HL-60/S4 treated with retinoic acid at 250 ng/mL for 4 days and 3 days (cell line): ENCODE data around the gene RUFY3.
"Not testable (repeated sequence)": the region's sequence is repeated elsewhere in the genome, so short reads cannot be mapped to it uniquely, and the experiment has no call there.

ENCODE experiments used
- in situ Hi-C: fragments of 300-500 bp; cut with MboI; formaldehyde crosslinking; loops from 2 replicates; pipeline ENCODE4 v1.7.0; 2022; ENCODE audit warnings: low sequenced_read_pairs

The RUFY3 gene

DNA sequence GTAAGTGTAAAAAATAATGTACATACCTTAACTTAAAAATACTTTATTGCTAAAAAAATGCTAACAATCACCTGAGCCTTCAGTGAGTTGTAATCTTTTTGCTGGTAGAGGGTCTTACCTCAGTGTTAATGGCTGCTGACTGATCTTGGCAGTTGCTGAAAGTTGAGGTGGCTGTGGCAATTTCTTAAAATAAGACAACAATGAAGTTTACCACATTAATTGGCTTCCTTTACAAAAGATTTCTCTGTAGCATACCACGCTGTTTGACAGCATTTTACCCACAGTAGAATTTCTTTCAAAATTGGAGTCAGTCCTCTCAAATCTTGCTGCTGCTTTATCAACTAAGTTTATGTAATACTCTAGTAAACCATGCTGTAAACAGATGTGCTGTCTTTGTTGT is 47.6 kb downstream of the RUFY3 start:
- in situ Hi-C loops = not testable (repeated sequence)

DNA sequence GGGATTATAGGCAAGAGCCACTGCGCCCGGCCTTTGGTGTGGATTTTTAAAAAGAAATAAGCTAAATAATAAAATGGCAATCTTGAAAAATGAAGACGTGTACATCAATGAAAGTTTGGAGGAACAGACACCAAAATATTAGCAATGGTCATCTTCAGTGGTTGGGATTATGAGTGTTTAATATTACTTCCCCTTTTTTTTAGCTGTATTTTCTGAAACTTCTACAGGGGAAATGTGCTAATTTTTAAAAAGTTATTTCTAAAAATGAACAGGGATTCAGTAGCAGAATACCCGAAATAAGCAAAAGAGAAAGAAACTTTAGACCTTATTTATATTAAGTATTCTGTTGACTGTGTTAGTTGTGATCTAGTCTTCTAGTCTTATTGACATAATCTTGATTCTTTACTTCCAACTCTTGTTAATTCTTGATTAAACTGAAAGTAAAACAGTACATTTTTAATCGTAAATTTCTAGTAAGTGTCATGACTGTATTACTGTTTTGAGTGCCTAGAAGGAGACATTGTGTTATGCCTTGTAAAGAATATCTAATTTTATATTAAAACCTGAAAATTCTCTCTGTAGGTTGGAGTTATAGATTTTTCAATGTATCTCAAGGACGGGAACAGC is 51.3 kb downstream of the RUFY3 start:
- in situ Hi-C loops = no loop called here

DNA sequence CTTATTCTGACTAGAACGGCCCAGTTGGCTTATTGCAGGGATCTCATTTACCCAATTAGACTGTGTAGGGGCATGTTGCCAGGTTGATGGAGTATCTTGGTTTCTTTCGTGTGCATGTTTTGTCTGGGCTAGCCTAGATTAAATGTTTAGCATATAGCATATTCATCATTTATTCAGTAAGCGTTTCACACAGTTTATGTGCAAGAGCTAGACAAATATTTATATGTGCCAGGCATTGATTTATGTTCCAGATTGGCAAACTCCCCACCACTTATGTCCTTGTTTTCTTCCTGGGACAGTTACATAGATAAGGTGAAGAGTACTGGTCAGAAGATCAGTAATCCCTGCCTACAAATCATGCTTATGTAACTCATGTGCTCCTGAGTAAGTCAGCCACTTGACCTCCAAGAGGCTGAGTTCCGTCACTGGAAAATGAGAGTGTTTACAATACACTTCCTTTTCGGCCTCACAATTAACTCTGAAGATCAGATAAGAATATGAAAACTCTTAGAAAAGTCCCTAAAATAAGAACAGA is 57.2 kb downstream of the RUFY3 start:
- in situ Hi-C loops = no loop called here

DNA sequence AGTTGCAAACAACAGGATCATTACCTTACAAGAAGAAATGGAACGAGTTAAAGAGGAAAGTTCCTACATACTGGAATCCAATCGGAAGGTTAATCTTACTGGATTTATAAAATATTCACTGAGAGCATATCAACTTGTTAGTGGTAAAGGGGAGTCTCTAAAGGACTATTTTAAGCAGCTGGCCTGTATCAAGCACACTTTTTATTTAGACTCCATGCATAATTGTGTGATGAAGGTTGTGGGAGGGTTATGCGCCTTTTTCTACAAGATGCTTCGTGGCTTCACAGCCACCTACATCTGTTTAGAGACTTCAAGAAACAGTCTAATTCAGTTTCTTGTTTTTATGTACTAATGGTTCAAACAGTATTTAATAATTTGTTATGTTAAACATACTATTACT is 61.3 kb downstream of the RUFY3 start:
- in situ Hi-C loops = no loop called here

DNA sequence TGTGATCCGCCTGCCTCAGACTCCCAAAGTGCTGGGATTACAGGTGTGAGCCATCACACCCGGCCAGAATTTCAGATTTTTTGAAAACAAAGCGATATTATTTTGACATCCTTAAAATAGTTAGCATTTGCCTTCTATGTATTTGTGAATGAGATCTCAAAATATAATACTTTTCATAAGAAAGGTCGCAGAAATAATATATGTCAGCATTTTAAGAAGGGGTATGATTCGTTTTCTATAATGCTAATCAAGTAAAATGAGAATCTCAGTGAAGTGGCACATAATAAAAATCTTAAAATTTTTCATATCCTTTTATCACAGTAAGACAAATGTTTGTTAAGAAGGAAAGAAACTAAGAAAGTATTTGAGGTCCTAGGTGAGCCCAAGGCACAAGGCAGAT is 65.7 kb downstream of the RUFY3 start:
- in situ Hi-C loops = no loop called here

DNA sequence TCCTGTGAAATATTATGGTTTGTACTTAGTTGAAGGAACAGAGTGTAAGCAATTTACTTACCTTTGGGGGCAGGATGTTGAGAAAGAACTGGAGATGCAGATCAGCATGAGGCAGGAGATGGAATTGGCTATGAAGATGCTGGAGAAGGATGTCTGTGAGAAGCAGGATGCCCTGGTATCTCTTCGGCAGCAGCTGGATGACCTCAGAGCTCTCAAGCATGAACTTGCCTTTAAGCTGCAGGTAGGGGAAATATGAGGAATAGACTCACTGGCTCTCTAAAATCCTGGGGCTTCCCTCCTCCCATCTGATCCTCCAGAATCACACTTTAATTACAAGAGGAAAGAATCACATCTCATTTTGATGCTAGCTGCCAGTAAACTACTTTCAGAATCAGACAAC is 67.0 kb downstream of the RUFY3 start:
- in situ Hi-C loops = no loop called here

DNA sequence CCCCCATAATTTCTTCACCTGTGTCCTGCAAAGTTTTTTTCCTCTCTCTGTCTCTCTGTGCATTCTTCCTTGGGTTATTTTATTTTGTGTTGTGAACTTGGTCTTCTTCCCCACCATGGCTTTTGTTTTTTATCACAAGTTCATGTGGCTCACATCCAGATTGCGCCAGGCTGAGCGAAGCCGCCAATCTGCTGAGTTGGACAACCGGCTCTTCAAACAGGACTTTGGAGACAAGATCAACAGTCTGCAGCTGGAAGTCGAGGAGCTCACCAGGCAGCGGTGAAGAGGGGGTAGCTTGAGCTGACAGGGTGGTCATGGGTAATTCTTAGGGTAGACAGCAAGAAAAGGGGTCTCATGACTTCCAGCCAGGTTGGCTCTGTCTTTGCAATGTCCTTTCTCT is 71.9 kb downstream of the RUFY3 start:
- in situ Hi-C loops = no loop called here

DNA sequence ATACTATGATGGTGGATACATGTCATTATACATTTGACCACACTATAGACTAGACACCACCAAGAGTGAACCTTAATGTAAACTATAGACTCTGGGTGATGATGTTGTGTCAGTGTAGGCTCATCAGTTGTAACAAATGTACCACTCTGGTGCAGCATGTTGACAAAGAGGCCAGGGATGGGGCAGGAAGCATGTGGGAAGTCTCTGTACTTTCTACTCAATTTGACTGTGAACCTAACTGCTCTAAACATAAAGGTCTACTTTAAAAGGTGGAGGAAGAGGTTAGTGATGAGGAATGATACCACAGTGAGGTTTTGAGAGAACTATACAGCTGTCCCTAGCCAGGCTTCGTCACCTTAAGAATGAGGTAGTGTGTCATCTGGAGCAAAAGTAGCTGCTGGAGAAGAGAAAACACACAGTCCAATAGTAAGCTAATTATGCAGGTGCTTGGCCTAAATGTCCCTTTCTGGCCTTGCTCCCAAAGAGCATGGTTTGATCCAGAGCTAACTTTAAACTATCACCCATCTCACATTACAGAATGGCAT is 79.6 kb downstream of the RUFY3 start:
- in situ Hi-C loops = no loop called here

DNA sequence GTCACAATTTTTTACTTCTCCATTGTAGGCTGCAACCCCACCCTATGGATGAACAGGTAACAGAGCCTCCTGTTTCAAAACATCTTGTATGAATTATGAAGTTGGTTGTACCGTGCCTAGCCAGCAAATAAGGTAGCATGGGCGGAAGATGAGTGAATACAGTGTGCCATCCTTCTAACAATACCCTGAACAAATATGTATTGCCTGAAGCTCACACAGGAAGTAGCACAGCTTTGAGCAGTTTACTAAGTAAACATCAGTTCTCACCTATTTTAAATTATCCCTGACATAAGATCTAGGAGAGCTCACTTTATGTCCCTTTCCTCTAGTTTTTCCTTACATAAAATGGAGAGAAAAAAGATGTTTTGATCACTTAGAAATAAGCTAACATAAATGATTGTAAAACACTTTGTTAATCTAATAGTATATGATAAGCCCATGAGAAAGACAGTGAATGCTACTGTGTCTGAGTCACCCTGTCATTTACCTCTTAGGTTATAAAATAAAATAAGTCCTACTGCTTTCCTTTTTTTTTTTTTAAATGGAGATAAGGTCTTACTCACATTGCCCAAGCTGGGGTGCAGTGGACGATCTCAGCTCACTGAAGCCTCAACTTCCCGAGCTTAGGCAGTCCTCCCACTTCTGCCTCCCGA is 81.3 kb downstream of the RUFY3 start:
- in situ Hi-C loops = no loop called here

DNA sequence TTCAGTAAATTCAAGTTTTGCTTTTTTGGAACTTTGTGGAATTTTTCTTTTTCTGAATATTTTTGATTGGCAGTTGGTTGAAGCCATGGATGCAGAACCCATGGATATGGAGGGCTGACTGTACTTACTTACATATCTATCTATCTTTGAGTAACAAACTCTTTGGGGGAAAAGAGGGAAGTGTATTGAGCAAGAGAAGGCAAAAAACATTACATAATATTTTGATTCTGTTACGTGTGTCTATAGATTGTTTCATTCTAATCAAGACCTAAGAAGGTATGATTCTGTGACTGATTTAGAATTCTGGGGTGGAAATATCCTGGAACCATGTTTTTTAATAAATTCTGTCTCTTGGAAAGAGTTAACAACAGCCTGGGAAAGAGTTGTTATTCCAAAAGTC is 86.4 kb downstream of the RUFY3 start:
- in situ Hi-C loops = no loop called here

DNA sequence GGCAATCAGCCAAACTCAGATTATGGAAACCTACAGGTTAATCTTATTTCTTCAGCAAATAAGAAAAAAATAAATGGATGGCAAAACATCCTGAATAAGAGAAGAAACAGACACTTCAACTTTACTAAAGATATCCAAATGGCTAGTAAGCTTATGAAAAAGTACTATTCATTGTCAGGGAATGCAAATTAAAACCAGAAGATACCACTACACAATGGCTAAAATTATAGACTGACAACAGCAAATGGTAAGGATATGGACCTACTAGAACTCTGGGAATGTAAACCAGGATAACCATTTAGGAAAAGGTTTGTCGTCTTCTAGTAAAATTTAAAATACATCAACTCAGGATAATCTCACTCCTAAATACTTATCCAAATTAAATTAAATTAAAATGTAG is 93.6 kb downstream of the RUFY3 start:
- in situ Hi-C loops = no loop called here

DNA sequence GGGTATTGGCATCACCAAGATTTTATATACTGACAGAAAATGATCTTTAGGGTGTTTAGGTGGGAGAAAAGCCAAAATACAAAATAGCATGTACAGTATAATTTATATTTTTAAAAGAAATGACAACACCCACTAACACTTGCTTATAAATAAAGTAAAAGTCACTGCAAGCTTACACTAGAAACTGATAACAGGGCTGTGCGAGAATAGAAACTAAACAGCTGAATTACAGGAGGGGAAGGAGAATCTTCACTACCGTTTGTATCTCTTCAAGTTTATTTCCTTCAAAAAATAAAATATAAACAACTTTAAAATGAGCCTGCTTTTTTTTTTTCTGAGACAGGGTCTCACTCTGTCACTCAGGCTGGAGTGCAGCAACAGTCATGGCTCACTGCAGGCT is 95.1 kb downstream of the RUFY3 start:
- in situ Hi-C loops = no loop called here

DNA sequence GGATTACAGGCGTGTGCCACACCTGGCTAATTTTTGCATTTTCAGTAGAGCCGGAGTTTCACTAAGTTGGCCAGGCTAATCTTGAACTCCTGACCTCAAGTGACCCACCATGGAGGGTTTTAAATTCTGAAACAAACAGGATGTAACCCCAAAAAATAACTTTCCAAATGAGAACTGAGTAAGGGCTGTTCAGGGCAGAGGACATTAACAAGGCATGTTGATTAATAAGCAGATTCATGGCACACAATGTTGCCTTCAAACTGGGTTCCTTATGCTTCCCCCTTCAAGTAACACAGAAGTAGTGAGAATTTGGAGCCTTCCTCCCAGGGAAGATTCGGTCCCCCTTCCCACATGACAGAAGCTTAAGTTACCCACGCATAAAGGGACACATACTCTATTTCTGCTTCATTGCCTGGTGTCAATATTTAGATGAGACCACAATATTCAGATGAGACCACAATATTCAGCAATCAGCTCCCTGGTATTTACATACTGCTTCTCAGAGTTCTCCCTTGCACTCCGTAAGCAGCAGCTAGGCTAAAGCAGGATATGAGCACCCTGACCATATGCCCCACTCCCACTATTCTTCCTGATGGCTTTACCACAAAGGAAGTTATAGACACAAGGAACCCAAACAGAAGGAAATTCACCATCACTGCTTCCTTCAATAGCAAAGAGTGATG is 96.5 kb downstream of the RUFY3 start:
- in situ Hi-C loops = no loop called here

DNA sequence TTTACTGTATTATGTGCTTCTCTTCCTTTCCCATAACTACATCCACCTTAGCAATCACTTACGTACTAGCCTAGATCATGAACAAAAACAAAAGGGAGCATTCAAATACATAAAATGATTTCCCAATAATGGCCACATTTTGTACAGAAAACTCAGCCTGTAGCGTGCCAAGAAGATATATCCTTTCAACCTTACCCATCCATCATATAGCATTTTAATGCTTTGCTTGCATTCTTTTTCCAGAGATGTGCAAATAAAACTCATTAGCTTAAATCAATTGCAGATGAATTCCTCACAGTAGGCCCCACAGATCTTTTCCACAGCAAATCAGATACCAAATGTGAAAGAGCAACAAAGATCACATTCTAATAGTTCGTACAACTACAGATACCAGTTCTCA is 97.2 kb downstream of the RUFY3 start:
- in situ Hi-C loops = no loop called here

DNA sequence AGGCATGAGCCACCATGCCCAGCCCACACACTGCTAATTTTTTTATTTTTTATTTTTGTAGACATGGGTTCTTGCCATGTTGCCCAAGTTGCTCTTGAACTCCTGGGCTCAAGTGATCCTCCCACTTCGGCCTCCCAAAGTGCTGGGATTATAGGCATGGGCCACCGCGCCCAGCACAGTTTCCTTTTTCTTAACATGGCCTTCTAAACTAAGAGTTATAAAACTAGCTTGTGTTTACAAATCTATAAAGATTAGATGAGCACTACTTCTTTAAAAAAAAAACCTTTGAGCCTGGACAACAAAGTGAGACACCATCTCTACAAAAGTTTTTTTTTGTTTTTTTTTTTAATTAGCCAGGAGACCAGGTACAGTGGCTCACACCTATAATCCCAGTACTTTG is 107.3 kb downstream of the RUFY3 start:
- in situ Hi-C loops = no loop called here

DNA sequence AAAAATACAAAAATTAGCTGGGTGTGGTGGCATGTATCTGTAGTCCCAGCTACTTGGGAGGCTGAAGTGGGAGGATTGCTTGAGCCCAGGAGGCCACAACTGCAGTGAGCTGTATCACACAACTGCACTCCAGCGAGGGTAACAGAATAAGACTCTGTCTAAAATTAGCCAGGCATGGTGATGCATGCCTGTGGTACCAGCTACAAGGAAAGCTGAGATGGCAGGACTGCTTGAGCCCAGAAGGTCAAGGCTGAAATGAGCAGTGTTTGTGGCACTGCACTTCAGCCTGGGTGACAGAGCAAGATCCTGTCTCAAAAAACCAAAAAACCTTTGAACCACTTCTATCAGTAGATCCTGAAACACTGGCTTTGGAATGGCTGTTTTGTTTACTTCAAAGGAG is 107.7 kb downstream of the RUFY3 start:
- in situ Hi-C loops = no loop called here

DNA sequence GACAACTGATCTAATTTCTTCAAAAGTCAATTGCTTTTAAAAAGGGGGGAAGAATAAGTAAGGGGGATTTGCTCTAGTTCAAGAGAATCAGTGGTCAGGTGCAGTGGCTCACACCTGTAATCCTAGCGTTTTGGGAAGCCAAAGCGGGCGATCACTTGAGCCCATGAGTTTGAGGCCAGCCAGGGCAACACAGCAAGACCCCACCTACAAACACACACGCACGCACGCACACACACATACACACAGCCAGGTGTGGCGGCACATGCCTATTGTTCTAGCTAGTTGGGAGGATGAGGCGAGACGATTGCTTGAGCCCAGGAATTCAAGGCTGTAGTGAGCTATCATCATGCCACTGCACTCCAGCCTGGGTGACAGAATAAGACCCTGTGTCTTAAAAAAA is 108.3 kb downstream of the RUFY3 start:
- in situ Hi-C loops = no loop called here

DNA sequence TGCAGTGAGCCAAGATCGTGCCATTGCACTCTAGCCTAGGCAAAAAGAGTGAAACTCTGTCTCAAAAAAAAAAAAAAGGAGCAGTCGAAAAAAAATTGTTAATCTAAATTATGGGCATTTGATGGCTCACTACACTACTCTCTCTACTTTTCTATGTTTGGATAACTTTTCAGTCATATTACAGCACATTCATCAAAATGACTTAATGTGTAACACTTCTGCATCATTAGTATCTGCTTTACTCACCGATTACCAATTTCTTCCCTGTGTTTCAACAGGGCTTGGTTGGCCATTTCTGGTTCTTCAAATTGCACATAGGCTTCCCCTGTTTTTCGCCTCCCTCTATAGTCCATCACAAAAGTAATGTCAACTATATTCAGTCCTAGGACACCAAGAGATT is 109.5 kb downstream of the RUFY3 start:
- in situ Hi-C loops = no loop called here

DNA sequence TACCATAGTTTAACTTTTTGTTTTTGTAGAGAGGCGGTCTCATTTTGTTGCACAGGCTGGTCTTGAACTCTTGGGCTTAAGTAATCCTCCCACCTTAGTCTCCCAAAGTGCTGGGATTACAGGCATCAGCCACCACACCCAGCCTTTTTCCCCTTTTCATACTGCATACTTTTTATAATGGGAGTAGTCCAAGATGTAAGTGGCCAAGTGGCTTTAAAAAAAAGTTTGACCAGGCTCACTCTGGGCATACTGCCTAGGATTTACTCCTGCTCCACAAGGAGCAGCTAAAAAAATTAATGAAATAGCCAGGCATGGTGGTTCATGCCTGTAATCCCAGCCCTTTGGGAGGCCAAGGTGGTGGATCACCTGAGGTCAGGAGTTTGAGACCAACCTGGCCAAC is 111.9 kb downstream of the RUFY3 start:
- in situ Hi-C loops = no loop called here

DNA sequence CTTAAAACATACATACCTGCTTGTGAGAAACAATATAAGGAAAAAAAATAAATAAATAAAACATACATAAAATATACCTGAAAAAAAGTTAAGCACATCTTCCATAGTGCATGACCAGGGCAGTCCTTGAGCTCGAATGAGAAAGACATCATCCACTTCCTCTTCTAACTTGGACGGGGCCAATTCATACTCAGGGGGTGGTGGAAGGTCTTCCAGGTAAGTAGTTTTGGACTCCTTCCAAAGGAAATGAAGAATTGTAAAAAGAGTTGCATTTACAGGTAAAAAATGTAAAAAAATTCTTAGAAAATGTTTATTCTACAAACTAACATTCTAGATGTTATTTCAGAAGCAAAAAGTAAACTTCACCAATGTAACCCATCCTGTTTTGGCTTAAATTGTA is 114.3 kb downstream of the RUFY3 start:
- in situ Hi-C loops = no loop called here

DNA sequence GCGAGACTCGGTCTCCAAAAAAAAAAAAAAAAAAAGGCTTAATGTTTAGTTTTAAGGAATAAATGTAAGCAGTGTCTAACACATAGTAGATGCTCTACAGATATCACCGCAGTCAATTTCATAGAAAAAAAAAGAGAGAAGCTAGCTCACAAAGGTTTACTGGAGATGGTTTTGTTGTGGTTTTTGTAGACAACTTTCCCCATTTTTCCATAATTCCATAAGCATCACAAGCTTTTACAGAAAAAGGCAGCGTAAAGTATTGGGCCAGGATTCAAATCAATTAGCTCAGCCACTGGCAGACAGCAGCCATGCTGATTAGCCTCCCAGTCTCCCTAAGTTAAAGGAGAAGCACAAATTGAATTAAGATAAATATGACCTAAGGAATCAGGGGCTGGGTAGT is 116.4 kb downstream of the RUFY3 start:
- in situ Hi-C loops = no loop called here
